ENCODE data around the gene AR.

Gene AR, protein sequence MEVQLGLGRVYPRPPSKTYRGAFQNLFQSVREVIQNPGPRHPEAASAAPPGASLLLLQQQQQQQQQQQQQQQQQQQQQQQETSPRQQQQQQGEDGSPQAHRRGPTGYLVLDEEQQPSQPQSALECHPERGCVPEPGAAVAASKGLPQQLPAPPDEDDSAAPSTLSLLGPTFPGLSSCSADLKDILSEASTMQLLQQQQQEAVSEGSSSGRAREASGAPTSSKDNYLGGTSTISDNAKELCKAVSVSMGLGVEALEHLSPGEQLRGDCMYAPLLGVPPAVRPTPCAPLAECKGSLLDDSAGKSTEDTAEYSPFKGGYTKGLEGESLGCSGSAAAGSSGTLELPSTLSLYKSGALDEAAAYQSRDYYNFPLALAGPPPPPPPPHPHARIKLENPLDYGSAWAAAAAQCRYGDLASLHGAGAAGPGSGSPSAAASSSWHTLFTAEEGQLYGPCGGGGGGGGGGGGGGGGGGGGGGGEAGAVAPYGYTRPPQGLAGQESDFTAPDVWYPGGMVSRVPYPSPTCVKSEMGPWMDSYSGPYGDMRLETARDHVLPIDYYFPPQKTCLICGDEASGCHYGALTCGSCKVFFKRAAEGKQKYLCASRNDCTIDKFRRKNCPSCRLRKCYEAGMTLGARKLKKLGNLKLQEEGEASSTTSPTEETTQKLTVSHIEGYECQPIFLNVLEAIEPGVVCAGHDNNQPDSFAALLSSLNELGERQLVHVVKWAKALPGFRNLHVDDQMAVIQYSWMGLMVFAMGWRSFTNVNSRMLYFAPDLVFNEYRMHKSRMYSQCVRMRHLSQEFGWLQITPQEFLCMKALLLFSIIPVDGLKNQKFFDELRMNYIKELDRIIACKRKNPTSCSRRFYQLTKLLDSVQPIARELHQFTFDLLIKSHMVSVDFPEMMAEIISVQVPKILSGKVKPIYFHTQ

DNA sequence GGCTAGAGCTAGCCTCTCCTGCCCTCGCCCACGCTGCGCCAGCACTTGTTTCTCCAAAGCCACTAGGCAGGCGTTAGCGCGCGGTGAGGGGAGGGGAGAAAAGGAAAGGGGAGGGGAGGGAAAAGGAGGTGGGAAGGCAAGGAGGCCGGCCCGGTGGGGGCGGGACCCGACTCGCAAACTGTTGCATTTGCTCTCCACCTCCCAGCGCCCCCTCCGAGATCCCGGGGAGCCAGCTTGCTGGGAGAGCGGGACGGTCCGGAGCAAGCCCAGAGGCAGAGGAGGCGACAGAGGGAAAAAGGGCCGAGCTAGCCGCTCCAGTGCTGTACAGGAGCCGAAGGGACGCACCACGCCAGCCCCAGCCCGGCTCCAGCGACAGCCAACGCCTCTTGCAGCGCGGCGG lies at the start of gene AR:
AR (plus strand) TSS at position 204 of the 400 bp plus-strand sequence. CDS start 1,126 bp downstream, outside the sequence.
- peak; percentile 3 to 32 for DNase-seq

DNA sequence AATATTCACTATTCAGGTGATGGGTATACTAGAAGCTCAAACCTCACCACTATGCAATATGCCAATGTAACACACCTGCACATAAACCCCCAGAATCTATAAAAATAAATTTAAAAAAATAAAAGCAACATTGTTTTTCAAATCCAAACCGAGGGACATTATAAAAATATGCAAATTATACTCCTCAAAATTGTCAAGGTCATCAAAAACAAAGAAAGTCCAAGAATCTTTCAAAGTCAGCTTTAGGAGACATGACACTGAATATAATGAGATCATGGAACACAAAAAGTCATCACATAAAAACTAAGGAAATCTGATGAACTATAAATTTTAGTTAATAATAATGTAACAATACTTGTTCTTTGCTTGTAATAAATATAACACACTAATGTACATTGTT lies 43.2 kb upstream of the AR start:
- DNase-seq, result no peak

DNA sequence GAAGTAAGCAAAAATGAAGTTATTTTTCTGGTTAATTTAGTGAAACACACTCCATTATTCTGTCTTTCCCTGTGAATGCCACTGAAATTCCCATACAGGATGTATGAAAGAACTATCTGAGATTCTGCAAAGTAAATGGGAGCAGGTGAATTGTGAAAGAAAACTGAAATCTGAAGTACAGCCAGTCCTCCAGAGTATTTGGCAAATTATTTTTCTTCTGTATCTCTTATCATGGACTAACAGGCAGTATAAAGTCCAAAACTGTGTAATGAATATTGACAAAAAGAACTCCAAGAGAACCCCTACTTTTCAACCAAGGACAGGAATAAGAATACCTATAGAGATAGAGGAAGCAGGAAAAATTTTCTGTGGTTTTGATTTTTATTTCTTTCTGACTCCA lies 40.8 kb upstream of the AR start:
- no peak for DNase-seq

DNA sequence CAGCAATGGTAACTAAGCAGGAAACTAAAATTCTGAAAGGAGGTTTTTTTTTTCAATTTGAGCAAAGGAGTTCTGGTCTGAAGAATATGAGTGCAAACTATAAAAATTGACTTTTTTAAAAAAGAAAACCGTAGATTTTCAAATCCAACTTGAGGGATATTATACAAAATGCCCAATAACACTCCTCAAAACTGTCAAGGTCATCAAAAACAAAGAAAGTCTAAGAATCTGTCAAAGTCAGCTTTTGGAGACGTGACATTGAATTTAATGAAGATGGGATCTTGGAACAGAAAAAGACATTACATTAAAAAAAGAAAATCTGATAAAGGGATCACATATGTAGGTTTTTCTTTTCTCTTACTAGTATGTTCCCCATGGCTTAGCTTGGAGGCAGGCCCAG lies 40.4 kb upstream of the AR start:
- no peak for DNase-seq

DNA sequence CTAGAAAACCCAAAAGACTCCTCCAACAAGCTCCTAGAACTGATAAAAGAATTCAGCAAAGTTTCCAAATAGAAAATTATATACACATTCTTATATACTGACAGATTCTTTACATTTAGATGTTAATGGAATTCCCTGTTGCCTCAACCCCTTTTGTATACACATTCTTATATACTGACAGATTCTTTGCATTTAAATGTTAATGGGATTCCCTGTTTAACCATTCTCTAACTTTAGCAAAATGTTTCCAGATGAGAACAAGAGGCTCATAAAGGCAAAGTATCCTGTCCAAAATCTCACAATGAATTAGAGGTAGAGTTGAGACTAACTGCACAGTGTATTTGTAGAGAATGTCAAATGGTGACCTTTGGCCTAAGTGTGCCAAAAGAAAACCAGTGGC lies 23.1 kb upstream of the AR start:
- DNase-seq, result no peak

DNA sequence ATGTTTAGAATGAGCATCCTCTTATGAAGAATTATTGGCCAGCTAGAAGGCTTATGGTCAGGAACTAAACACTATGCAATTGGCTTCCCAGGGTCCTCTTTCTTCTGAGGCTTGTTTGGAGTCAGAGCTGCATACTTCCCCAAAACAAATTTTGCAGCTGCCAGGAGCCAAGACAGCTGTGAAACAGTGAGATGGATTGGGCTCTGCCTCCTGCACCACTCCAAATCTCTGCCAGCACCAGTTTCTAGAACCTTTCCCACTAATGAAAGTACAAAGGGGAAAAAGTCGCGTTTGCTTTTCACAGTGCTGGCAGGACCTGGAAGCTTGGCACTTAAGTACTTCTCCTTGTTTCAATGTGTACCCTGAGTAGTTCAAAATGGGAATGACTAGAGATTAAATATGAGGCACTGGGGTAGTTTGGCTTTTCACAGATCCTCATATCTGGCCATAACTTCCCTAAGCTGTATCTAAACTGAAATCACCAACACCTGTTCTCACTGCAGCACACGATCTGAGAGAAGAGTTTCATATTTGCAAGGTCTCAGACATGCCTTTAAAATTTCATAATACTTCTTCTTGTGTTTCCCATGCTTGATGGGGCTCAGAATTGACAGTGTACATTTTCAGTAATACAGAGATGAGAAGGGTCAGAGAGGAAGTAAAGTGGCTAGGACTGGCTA lies 20.7 kb upstream of the AR start:
- DNase-seq, result peak in 1 of 2 donors; percentile 2

DNA sequence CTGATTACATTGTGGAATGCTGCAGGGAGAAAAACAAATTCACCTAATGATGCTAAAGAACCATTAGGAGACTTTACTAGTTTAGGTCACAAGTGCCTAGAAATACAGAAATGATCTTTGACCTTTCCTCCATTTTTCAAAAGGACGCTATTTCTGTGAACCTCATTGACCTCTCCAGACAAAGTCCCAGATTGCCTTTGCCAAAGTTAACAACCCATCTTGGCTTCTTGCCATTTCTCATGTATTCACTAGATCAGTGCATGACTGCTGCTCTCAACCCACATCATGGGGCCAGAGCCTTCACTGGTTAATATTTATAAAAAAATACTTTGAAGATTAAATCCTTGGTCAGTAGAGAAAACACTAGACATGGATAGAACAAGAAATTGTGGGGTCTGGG lies 19.9 kb upstream of the AR start:
- DNase-seq, result no peak

DNA sequence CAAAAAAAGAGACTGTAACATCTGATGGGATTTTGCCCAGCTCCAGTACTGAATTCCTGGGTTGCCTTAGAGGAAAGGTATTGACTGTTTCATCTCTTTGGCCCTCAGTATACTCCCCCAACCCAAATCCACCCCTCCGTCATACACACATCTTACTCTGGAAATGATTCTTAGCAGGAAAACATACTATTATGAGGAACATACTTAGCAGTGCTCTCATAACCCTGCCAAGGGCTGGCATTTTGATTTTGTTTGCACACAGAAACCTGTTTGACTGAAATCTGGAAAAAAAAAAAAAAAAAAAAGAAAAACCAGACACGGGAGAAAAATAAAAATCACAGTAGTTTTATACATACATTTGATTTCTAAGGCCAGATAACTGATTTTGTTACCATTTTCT lies 19.4 kb upstream of the AR start:
- no peak for DNase-seq

DNA sequence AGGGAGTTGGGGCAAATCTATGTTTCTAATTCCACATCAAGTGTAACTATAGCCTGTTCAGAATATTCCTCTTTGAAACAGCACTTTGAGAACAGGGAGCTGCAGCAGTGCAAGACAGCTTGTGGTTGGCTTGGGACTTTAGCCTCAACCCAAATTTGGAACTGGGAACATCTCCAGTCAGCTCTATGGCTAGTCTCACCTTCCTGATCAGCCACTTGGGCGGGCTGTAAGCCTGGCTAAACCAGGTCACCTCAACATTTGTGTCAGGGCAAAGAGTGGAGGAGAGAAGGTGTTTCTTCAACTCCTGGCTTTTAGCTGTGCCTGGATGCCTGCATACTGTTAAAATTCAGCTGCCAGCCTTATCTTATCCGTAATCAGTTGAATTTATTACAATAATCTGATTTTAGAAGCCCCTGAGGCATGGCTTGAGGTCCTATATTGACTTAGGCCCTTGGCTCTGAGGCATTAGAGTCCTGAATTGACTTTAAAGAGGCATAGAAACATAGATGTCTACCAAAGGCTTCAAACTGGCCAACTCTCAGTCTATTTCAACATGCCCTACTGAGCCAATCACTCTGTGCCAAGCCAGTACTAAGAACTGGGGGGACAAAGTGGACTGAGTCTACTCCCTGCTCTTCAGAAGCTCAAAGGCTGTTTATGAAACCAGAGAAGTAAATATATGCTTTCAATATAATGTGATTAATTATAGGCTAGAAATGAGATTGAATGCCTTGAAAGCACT lies 18.7 kb upstream of the AR start:
- DNase-seq, result no peak

DNA sequence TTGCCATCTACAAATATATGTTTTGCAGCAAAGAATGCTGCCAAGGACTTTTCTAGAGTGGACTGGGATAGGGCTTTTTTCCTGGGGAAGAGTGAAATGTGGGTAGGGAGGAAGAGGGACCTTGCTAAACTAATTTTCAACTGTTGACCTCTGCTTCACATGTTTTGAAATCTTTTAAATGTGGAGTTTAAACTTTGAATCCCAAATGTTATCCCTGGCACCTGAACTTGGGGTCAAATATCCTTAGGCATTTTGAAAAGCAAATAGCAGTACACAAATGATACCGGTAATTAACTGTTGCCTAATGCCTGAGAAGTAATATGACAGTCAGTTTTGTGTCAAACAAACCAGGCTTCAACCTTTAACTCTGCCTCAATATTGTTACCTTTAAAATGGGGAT lies 7.3 kb upstream of the AR start:
- DNase-seq, result no peak

DNA sequence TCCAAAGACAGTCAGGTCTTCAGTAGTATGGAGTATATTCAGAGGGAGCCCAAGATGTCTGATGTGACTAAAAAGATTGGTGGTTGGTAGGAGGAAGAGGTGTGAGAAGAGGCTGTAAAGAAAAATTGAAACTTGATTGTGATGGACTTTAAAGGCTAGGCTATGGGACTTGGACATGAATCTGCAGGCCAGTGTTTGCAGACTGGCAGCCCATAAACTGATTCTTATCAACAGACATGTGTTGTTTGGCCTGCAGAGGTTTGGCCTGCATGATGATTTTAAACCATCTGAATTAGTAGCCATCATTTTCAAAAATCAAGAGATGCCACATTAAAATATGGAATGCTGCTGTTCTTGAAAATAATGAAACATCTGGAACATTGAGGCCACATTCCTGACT lies 5.4 kb upstream of the AR start:
- no peak for DNase-seq

DNA sequence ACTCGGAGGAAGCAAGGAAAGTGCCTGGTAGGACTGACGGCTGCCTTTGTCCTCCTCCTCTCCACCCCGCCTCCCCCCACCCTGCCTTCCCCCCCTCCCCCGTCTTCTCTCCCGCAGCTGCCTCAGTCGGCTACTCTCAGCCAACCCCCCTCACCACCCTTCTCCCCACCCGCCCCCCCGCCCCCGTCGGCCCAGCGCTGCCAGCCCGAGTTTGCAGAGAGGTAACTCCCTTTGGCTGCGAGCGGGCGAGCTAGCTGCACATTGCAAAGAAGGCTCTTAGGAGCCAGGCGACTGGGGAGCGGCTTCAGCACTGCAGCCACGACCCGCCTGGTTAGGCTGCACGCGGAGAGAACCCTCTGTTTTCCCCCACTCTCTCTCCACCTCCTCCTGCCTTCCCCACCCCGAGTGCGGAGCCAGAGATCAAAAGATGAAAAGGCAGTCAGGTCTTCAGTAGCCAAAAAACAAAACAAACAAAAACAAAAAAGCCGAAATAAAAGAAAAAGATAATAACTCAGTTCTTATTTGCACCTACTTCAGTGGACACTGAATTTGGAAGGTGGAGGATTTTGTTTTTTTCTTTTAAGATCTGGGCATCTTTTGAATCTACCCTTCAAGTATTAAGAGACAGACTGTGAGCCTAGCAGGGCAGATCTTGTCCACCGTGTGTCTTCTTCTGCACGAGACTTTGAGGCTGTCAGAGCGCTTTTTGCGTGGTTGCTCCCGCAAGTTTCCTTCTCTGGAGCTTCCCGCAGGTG lies 637 bp downstream of the AR start:
- DNase-seq, result peak in 1 of 2 donors; percentile 3

DNA sequence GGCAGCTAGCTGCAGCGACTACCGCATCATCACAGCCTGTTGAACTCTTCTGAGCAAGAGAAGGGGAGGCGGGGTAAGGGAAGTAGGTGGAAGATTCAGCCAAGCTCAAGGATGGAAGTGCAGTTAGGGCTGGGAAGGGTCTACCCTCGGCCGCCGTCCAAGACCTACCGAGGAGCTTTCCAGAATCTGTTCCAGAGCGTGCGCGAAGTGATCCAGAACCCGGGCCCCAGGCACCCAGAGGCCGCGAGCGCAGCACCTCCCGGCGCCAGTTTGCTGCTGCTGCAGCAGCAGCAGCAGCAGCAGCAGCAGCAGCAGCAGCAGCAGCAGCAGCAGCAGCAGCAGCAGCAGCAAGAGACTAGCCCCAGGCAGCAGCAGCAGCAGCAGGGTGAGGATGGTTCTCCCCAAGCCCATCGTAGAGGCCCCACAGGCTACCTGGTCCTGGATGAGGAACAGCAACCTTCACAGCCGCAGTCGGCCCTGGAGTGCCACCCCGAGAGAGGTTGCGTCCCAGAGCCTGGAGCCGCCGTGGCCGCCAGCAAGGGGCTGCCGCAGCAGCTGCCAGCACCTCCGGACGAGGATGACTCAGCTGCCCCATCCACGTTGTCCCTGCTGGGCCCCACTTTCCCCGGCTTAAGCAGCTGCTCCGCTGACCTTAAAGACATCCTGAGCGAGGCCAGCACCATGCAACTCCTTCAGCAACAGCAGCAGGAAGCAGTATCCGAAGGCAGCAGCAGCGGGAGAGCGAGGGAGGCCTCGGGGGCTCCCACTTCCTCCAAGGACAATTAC lies 1.4 kb downstream of the AR start:
- peak; percentile 0 to 3 for DNase-seq

DNA sequence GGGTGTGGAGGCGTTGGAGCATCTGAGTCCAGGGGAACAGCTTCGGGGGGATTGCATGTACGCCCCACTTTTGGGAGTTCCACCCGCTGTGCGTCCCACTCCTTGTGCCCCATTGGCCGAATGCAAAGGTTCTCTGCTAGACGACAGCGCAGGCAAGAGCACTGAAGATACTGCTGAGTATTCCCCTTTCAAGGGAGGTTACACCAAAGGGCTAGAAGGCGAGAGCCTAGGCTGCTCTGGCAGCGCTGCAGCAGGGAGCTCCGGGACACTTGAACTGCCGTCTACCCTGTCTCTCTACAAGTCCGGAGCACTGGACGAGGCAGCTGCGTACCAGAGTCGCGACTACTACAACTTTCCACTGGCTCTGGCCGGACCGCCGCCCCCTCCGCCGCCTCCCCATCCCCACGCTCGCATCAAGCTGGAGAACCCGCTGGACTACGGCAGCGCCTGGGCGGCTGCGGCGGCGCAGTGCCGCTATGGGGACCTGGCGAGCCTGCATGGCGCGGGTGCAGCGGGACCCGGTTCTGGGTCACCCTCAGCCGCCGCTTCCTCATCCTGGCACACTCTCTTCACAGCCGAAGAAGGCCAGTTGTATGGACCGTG lies 2.2 kb downstream of the AR start:
- DNase-seq, result peak; percentile 12 to 17

DNA sequence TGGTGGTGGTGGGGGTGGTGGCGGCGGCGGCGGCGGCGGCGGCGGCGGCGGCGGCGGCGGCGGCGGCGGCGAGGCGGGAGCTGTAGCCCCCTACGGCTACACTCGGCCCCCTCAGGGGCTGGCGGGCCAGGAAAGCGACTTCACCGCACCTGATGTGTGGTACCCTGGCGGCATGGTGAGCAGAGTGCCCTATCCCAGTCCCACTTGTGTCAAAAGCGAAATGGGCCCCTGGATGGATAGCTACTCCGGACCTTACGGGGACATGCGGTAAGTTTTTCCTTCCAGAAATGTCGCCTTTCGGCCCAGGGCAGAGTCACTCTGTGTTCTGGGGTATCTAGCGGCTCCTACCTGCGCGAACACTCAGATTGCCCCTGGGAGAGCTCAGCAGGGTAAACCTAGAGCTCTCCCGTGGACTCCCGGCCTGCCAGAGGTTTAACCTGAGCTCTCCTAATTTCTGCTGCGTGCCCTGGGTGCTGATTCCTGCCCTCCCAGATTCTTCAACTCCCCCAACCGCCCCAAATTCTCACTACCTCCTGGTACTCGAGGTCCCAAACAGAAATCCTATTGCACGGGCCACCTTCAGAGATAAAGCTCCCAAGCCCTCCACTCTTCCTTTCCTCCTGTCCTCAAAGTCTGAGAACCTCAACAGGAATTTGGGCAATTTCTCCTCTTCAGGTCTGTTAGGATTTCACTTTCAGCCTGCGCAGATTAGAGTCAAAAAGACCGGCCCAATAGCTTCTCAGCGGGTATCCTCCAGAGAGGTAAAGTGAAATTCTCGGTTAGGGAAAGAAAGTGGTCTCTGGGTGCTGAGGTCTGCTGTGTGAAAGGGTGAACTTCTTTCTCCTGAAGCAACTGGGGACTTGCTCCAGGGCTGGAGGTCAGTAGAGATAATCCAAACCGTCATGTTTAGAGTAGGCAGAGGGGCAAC lies 2.9 kb downstream of the AR start:
- DNase-seq, result no peak

DNA sequence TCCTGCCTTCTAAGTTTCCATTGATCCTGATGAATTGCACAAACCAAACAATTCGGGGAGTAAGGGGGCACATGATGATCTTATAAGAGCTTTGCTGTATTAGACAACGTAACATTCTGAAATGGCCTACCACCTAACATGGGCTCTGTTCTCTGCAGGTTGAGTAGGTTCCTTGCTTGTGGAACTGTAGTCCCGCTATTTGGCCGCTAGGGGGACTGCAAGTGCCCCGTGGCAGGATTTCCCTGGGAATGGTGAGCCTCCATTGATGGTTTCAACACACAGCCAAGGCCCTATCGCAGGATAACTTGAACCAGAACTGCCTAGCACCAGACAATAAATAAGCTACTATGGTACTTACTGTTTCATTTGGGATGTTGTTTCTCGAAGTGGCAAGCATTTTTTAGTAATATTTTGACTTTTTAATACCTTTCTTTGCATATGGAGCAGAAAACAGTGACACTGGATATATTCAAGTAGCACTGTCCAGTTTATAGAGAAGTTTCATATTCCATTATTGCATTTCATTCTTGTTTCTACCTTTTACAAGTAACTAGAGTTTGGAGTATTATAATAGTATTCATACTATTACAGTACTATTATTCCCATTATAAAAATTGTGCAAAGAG lies 11.9 kb downstream of the AR start:
- DNase-seq, result no peak

DNA sequence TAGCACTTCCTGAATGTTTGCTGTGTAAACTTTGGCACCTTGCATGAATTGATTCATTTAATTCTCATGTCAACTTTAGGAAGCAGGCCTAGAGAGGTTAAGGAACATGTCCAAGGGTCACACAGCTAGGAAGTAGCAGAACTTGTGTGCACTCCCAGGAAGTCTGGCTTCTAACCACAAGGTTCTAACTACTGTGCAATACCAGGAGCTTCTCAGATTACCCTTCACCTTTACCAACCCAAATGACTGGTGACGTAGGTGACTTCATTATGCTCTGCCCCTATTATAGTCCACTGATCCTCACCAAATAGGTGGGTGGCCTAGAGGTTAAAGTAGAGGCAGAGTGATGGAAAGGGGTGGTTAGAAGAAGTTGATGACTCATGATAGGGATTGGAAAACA lies 14.4 kb downstream of the AR start:
- DNase-seq, result no peak

DNA sequence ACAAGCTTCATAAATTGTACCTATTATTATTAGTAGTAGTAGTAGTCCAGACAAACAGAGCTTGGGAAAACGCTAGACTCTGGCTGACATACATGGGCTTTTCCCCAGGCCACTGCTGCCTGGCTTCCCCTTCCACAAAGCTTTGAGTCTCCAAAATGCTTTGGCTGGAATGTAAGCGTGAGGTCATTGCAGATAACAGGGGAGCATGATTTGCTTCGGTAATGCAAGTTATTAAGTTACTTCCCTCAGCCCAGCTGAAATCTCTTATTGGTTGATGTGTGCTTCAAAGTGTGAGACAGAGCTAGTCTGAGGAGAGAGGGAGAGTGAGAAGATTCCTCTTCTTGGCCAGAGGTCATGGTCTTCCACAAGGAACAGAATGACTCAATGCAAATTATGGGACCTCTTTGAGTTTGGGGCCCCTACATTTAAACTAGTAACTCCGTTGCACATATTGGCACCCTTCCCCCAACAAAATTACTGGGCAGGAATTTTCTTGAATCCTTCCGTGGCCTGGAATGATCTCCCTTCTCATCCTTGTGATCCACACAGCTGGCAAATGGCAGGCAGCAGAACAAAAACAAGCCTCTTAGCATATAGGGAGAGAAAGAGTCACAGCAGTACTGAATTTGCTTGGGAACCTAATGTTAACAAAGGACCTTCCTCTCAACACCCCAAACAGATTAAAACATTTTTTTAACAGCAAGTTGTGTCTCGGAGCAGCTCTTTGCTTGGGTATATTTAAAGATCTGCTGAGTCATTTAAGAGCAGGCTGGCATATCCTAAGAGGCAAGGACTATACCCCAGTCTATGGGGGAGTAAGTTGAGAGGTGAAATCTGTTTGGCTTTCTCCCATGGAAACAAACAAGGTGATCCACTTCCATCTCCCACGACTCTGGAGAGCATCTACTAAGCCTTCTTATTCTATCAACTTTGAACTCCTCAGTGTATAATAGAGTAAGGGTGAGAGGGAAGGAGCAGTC lies 19.9 kb downstream of the AR start:
- peak in 1 of 2 donors; percentile 29 for DNase-seq

Data from bone marrow (tissue), 2 donors.